Stimulated activated naive CD4-positive, alpha-beta T cell (primary cell): ENCODE measurements around the gene RGL2.
"Not testable (repeated sequence)": the region's sequence is repeated elsewhere in the genome, so short reads cannot be mapped to it uniquely, and the experiment has no call there.

Experiments
- DNase-seq, 6 experiments: peaks; one replicate each; lab custom pipeline; 2025; lab: John Stamatoyannopoulos, UW

The RGL2 gene

GRCh38 chr6:33294086-33294823 lies 4.5 kb downstream of the RGL2 start:
- DNase-seq: no peak

GRCh38 chr6:33292996-33293682 lies 5.6 kb downstream of the RGL2 start:
- DNase-seq: no peak

GRCh38 chr6:33290459-33290858 lies 8.3 kb downstream of the RGL2 start:
- no peak for DNase-seq

GRCh38 chr6:33289784-33290315 lies 8.9 kb downstream of the RGL2 start:
- no peak for DNase-seq

GRCh38 chr6:33288921-33289783 lies 9.6 kb downstream of the RGL2 start, which contains the start of the genes PFDN6 and WDR46:
Gene PFDN6 (plus strand): TSS chr6:33289601. CDS start chr6:33289857, 256 bp downstream.
Gene WDR46 (minus strand): TSS chr6:33289239. CDS start chr6:33289170, 69 bp downstream.
- peak; percentile 66 to 97 (median 84) for DNase-seq

GRCh38 chr6:33288141-33288920 lies 10.4 kb downstream of the RGL2 start:
- DNase-seq: no peak

GRCh38 chr6:33286946-33287914 lies 11.5 kb downstream of the RGL2 start:
- no peak for DNase-seq

GRCh38 chr6:33285214-33285613 lies 13.5 kb downstream of the RGL2 start:
- not testable (repeated sequence) for DNase-seq

GRCh38 chr6:33280539-33280938 lies 18.2 kb downstream of the RGL2 start:
- no peak for DNase-seq

- peak in 2 of 6 experiments; percentile 11 to 12 for DNase-seq
These were observed 18.7 kb downstream of the RGL2 start for GRCh38 chr6:33279971-33280511.

- DNase-seq: no peak
These were observed 19.5 kb downstream of the RGL2 start for GRCh38 chr6:33279257-33279695.

- no peak for DNase-seq
These were observed 19.9 kb downstream of the RGL2 start for GRCh38 chr6:33278810-33279209.

- DNase-seq: no peak
These were observed 20.4 kb downstream of the RGL2 start for GRCh38 chr6:33278392-33278741.

GRCh38 chr6:33277663-33278391 lies 20.9 kb downstream of the RGL2 start:
- peak in 2 of 6 experiments; percentile 16 to 41 for DNase-seq

GRCh38 chr6:33276864-33277662 lies 21.7 kb downstream of the RGL2 start, which contains the start of gene B3GALT4:
Gene B3GALT4 (plus strand): TSS chr6:33277123. CDS start chr6:33277420, 297 bp downstream.
- DNase-seq: peak; percentile 47 to 79 (median 71)

- DNase-seq: no peak
These were observed 22.2 kb downstream of the RGL2 start for GRCh38 chr6:33276581-33276863.

- DNase-seq: not testable (repeated sequence)
These were observed 22.8 kb downstream of the RGL2 start for GRCh38 chr6:33275795-33276580.
